Raji (cell line): Measurements from ENCODE around the gene PLXNA4.

ENCODE experiments used
- POLR2A ChIP-seq: IDR thresholded peaks from 2 replicates; pipeline ENCODE4 v1.6.1; 2011; ENCODE audit warnings: low read depth, low read length, control low read depth; ENCODE audit not compliant: insufficient read depth

PLXNA4 gene

GRCh38 chr7:132240821-132241422, 335.3 kb downstream of the PLXNA4 start:
- TF ChIP-seq POLR2A: no peak

- TF ChIP-seq POLR2A: no peak
Observed at GRCh38 chr7:132240262-132240661, 336.0 kb downstream of the PLXNA4 start.

GRCh38 chr7:132239422-132239994, 336.8 kb downstream of the PLXNA4 start:
- TF ChIP-seq POLR2A: no peak

- no peak for TF ChIP-seq POLR2A
Observed at GRCh38 chr7:132234711-132235110, 341.6 kb downstream of the PLXNA4 start.

GRCh38 chr7:132232406-132232805, 343.9 kb downstream of the PLXNA4 start:
- TF ChIP-seq POLR2A: no peak

- TF ChIP-seq POLR2A: no peak
Observed at GRCh38 chr7:132230462-132230861, 345.8 kb downstream of the PLXNA4 start.

GRCh38 chr7:132228240-132228639, 348.0 kb downstream of the PLXNA4 start:
- TF ChIP-seq POLR2A: no peak

GRCh38 chr7:132226957-132227290, 349.3 kb downstream of the PLXNA4 start:
- no peak for TF ChIP-seq POLR2A

GRCh38 chr7:132226046-132226956, 350.0 kb downstream of the PLXNA4 start:
- TF ChIP-seq POLR2A: no peak

GRCh38 chr7:132225216-132226030, 350.8 kb downstream of the PLXNA4 start:
- no peak for TF ChIP-seq POLR2A

- no peak for TF ChIP-seq POLR2A
Observed at GRCh38 chr7:132221356-132221755, 354.9 kb downstream of the PLXNA4 start.

- TF ChIP-seq POLR2A: no peak
Observed at GRCh38 chr7:132220060-132220459, 356.2 kb downstream of the PLXNA4 start.

- no peak for TF ChIP-seq POLR2A
Observed at GRCh38 chr7:132218876-132219275, 357.4 kb downstream of the PLXNA4 start.

GRCh38 chr7:132216847-132217525, 359.3 kb downstream of the PLXNA4 start:
- no peak for TF ChIP-seq POLR2A

GRCh38 chr7:132214452-132214851, 361.8 kb downstream of the PLXNA4 start:
- TF ChIP-seq POLR2A: no peak
